Endothelial cell of umbilical vein (primary cell): ENCODE data around the gene TSR1. TPM values are rescaled to one million over a fixed set of nuclear protein-coding genes. Genes with fewer than 3 reads are reported as not detected.

Experiments
- BruUV-seq: library from RNA; stranded (reverse); fragments of 400-500 nt; replicated peaks from 2 replicates; lab custom pipeline; 2021; lab: Mats Ljungman, UMichigan
- CTCF ChIA-PET: fragments of 300-600, 350-600 bp; sonication (Branson Sonifier 250); formaldehyde crosslinking; loops from one replicate; lab custom pipeline; 2021; ENCODE audit warnings: antibody characterized with exemption, inconsistent platforms; lab: Charles Lee
- POLR2A ChIA-PET: fragments of 300-600, 350-600 bp; sonication (Branson Sonifier 250); formaldehyde crosslinking; loops from one replicate; lab custom pipeline; 2021; ENCODE audit warnings: antibody characterized with exemption, inconsistent platforms; lab: Charles Lee
- DNase-seq: peaks from one replicate; pipeline ENCODE4 v3.0.0-alpha.2; 2011; ENCODE audit warnings: low read depth, low spot score
- FAIRE-seq: peaks from 2 replicates; lab custom pipeline; 2011; peaks lifted over from hg19 to GRCh38; lab: Jason Lieb, UNC
- H2AFZ ChIP-seq: 2 replicates; pipeline ENCODE4 v1.6.0; 2012; ENCODE audit warnings: low read depth, low read length, control low read depth, inconsistent platforms
- H3K27ac ChIP-seq: 2 replicates; pipeline ENCODE4 v1.5.1; 2011; ENCODE audit warnings: low read depth, mild to moderate bottlenecking, control low read depth, low read length, moderate library complexity; ENCODE audit not compliant: insufficient read depth
- H3K27me3 ChIP-seq, 2 experiments: 2 replicates each; pipeline versions ENCODE4 v1.6.0 to v1.6.1; 2011; ENCODE audit warnings: low read length in 2 of 2, mixed read lengths in 1 of 2; ENCODE audit not compliant: control insufficient read depth in 2 of 2, insufficient read depth in 2 of 2
- H3K36me3 ChIP-seq, 2 experiments: 2 replicates in 1 of 2; 3 replicates in 1 of 2; pipeline ENCODE4 v1.5.1; 2011; ENCODE audit warnings: low read length in 2 of 2, mild to moderate bottlenecking in 1 of 2, moderate library complexity in 1 of 2; ENCODE audit not compliant: control insufficient read depth in 2 of 2, insufficient read depth in 2 of 2; ENCODE audit errors: extremely low read depth in 1 of 2
- H3K4me1 ChIP-seq: 3 replicates; pipeline ENCODE4 v1.5.1; 2011; ENCODE audit warnings: mild to moderate bottlenecking, low read length; ENCODE audit not compliant: control insufficient read depth, insufficient read depth; ENCODE audit errors: extremely low read depth
- H3K4me2 ChIP-seq: 2 replicates; pipeline ENCODE4 v1.6.1; 2011; ENCODE audit warnings: low read length, control low read depth, mixed read lengths; ENCODE audit not compliant: insufficient read depth
- H3K4me3 ChIP-seq, 3 experiments: fragments of 200-600 bp in 1 of 3; sonication (generic), shearing (Covaris generic) in 1 of 3; replicated peaks in 1 of 3; 2 replicates each; pipeline ENCODE4 v1.5.1; 2011 to 2016; ENCODE audit warnings: control low read depth in 3 of 3, low read length in 3 of 3, mild to moderate bottlenecking in 2 of 3, inconsistent platforms in 1 of 3, low read depth in 1 of 3, moderate library complexity in 1 of 3; ENCODE audit not compliant: insufficient read depth in 1 of 3
- H3K79me2 ChIP-seq: 2 replicates; pipeline ENCODE4 v1.6.0; 2012; ENCODE audit warnings: low read length, inconsistent platforms; ENCODE audit not compliant: control insufficient read depth, insufficient read depth
- H3K9ac ChIP-seq: replicated peaks from 2 replicates; pipeline ENCODE3; 2011; ENCODE audit warnings: low read length, control low read depth; ENCODE audit not compliant: insufficient read depth; ENCODE audit errors: extremely low read depth
- H3K9me1 ChIP-seq: replicated peaks from 3 replicates; pipeline ENCODE4 v1.6.0; 2011; ENCODE audit warnings: mild to moderate bottlenecking, low read length; ENCODE audit not compliant: control insufficient read depth, insufficient read depth; ENCODE audit errors: extremely low read depth
- H3K9me3 ChIP-seq: replicated peaks from 2 replicates; pipeline ENCODE4 v1.5.1; 2012; ENCODE audit warnings: low read length, inconsistent platforms; ENCODE audit not compliant: control insufficient read depth, insufficient read depth
- H4K20me1 ChIP-seq: replicated peaks from 2 replicates; pipeline ENCODE3; 2011; ENCODE audit warnings: mild to moderate bottlenecking, low read length; ENCODE audit not compliant: control insufficient read depth, insufficient read depth; ENCODE audit errors: extremely low read depth
- FOS ChIP-seq: IDR thresholded peaks from 2 replicates; pipeline ENCODE4 v1.6.1; 2011; ENCODE audit warnings: mild to moderate bottlenecking, low read length, moderate library complexity, borderline replicate concordance; ENCODE audit not compliant: insufficient read depth
- GATA2 ChIP-seq: IDR thresholded peaks from 2 replicates; pipeline ENCODE4 v1.7.0; 2011; ENCODE audit warnings: low read depth, mild to moderate bottlenecking, moderate library complexity, mixed read lengths, low read length; ENCODE audit not compliant: insufficient read length, insufficient read depth
- POLR2A ChIP-seq: IDR thresholded peaks from 2 replicates; pipeline ENCODE4 v1.6.1; 2012; ENCODE audit warnings: low read depth, mild to moderate bottlenecking, control low read depth, low read length
- POLR2AphosphoS5 ChIP-seq: IDR thresholded peaks from 2 replicates; pipeline ENCODE4 v1.6.1; 2012; ENCODE audit warnings: low read depth, mild to moderate bottlenecking, control low read depth, low read length, moderate library complexity; ENCODE audit not compliant: insufficient read depth
- dilution Hi-C: fragments of 300-500 bp; cut with MboI; formaldehyde crosslinking; loops from one replicate; pipeline ENCODE4 v1.15.0; 2019; ENCODE audit warnings: low sequenced_read_pairs; ENCODE audit not compliant: extremely low pct_ligation_motif_present
- intact Hi-C: fragments of 100-400 bp; cut with micrococcal nuclease; formaldehyde crosslinking; loops from one replicate; pipeline ENCODE4 v1.10.0; 2022
- polyA plus RNA-seq, 4 experiments: library from polyadenylated mRNA; depleted of rRNA in 3 of 4; stranded (reverse) in 3 of 4; unstranded in 1 of 4; fragments of >200 nt; gene quantifications; 2 replicates each; pipeline versions ENCODE4 v1.2.1 to v1.2.3, GENCODE V29; 2011 to 2012; ENCODE audit warnings: missing spikeins in 1 of 4
- total RNA-seq: library from RNA; stranded (reverse); gene quantifications from 2 replicates; pipeline ENCODE4 v1.2.3, GENCODE V29; 2021
- TF ChIP-seq, protein P1 (sequence below), 2 donors: IDR thresholded peaks; 1 replicate in 1 of 2; 2 replicates in 1 of 2; pipeline ENCODE4 v1.5.1; 2011; ENCODE audit warnings: low read length in 2 of 2, mild to moderate bottlenecking in 2 of 2, moderate library complexity in 2 of 2, control low read depth in 1 of 2, inconsistent platforms in 1 of 2, low read depth in 1 of 2; ENCODE audit not compliant: insufficient read depth in 1 of 2; ENCODE audit errors: extremely low read depth in 1 of 2

Gene TSR1
- total and polyA plus RNA-seq, 2 donors (not counting 3 experiments of a cell fraction or from before 2014, with no cell fraction given), result 6.2 to 39.9 TPM

DNA sequence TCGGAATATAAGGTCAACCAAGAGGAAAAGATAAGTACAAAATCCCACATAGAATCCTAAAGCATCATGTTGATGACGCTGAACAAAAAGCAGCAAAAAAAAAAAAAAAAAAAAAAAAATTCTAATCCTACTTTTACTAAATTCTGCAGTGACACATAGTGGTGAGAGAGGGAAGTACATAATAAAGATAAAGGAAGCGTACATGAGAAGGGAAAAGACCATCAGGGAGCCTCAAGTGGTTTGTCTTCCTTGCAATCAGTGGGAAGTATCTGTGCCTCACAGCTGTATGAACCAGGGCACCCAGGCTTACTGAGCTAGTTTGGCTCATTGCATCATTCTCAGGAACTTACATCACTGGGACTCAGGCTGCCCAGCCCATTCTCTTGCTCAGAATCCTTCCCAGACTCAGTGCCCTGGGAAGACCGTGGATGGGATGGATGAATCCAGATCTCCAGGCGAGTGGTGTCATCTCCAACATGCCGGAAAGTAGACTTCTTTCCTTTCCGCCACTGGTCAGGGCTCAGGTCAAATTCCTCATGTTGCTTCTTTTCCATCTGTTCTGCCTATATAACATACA, 53.9 kb downstream of the TSR1 start:
- peaks cover 20 to 27% of the 10 kb centered on the region in 2 experiments for H3K36me3 ChIP-seq
- H2AFZ ChIP-seq, result no peak overlapping the region
- no peaks in the 10 kb centered on the region for H3K9me1 ChIP-seq
- no peak overlapping the region for H3K9ac ChIP-seq
- H3K9me3 ChIP-seq, result no peaks in the 10 kb centered on the region
- ChIA-PET CTCF (interaction anchor here (0.7 to 4.9 kb wide), 15 partner anchors 13 to 401 kb away, joined by 3 to 47 read pairs (median 5); partner anchors contain the start of genes HIC1 and RTN4RL1), POLR2A (interaction anchor here (0.7 kb wide), 1 partner anchor 191 kb away, joined by 5 read pairs; no protein-coding TSS in a partner anchor)
- dilution Hi-C loops (no loop called here), intact Hi-C loops (loop anchor here (1.0 kb wide), 1 partner anchor 228 kb away; no protein-coding TSS in a partner anchor)
- TF ChIP-seq, protein P1, sequence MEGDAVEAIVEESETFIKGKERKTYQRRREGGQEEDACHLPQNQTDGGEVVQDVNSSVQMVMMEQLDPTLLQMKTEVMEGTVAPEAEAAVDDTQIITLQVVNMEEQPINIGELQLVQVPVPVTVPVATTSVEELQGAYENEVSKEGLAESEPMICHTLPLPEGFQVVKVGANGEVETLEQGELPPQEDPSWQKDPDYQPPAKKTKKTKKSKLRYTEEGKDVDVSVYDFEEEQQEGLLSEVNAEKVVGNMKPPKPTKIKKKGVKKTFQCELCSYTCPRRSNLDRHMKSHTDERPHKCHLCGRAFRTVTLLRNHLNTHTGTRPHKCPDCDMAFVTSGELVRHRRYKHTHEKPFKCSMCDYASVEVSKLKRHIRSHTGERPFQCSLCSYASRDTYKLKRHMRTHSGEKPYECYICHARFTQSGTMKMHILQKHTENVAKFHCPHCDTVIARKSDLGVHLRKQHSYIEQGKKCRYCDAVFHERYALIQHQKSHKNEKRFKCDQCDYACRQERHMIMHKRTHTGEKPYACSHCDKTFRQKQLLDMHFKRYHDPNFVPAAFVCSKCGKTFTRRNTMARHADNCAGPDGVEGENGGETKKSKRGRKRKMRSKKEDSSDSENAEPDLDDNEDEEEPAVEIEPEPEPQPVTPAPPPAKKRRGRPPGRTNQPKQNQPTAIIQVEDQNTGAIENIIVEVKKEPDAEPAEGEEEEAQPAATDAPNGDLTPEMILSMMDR (IDR thresholded peaks at IDR 0.05; ENCODE audit: extremely low read depth in 1 of 2, insufficient read depth in 1 of 2, low read depth in 1 of 2, low read length in 2 of 2), result peak; percentile 25 to 46
- no peak for TF ChIP-seq FOS
- H3K27me3 ChIP-seq, result no peaks in the 10 kb centered on the region
- H4K20me1 ChIP-seq, result no peaks in the 10 kb centered on the region
- FAIRE-seq (peak; percentile 70), DNase-seq (peak; percentile 71)
- H3K4me1 ChIP-seq, result no peaks in the 10 kb centered on the region
- H3K4me2 ChIP-seq, result no peak overlapping the region
- H3K4me3 ChIP-seq, result no peak overlapping the region
- no TSS peak for BruUV-seq
- no peaks in the 10 kb centered on the region for H3K79me2 ChIP-seq
- no peak overlapping the region for H3K27ac ChIP-seq

DNA sequence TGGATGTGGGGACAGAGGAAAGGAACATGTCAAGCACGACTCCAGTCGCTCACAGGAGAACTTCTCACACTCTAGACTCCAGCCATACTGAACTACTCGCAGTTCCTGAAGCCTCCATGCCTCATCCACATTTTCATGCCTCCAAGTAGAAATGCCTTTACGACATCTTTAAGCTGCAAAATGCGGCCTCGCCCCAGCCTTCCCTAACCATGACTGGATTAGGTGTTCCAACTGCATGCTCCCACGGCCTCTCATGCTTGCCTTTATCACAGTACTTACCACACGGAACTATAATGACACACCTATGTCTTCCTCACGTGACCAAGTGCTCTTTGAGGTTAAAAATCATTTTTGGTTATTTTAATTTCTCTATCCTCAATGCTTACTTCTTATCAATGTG, 56.5 kb downstream of the TSR1 start:
- no peak for TF ChIP-seq POLR2A
- TF ChIP-seq POLR2AphosphoS5, result no peak
- no peak for TF ChIP-seq FOS
- TF ChIP-seq GATA2, result no peak
- no peaks in the 10 kb centered on the region for H3K9me1 ChIP-seq
- no peak overlapping the region for H3K27ac ChIP-seq
- H3K4me2 ChIP-seq, result no peak overlapping the region
- no peaks in the 10 kb centered on the region for H3K9me3 ChIP-seq
- peaks cover 20% of the 10 kb centered on the region in 2 experiments for H3K36me3 ChIP-seq
- dilution Hi-C loops (no loop called here), intact Hi-C loops (no loop called here)
- BruUV-seq, result no TSS peak
- DNase-seq (no peak), FAIRE-seq (no peak)
- H3K27me3 ChIP-seq, result no peaks in the 10 kb centered on the region
- CTCF ChIA-PET, result interaction anchor here (1.0 to 1.2 kb wide), 2 partner anchors 21 to 225 kb away, joined by 3 to 6 read pairs; partner anchors contain the start of gene HIC1
- H4K20me1 ChIP-seq, result no peaks in the 10 kb centered on the region
- H3K4me1 ChIP-seq, result no peaks in the 10 kb centered on the region
- POLR2A ChIA-PET, result no interaction called here
- no peaks in the 10 kb centered on the region for H3K79me2 ChIP-seq
- no peak overlapping the region for H2AFZ ChIP-seq
- no peak overlapping the region for H3K4me3 ChIP-seq
- no peak overlapping the region for H3K9ac ChIP-seq
